A673 (cell line): ENCODE data around the gene NMUR1.

Experiments used
- CTCF ChIP-seq: fragments of 300-800, 200-600 bp; sonication (generic); conservative IDR thresholded peaks from 2 replicates; pipeline ENCODE4 v1.5.1; 2017; ENCODE audit warnings: low read depth, mild to moderate bottlenecking, antibody characterized with exemption, low read length, moderate library complexity, mixed read lengths
- EZH2 ChIP-seq: fragments of 200-600 bp; sonication (generic); IDR thresholded peaks from 2 replicates; pipeline ENCODE4 v1.6.1; 2017; ENCODE audit warnings: borderline replicate concordance, low read depth, mild to moderate bottlenecking, mixed read lengths, antibody characterized with exemption, low read length; ENCODE audit not compliant: poor library complexity, severe bottlenecking

- TF ChIP-seq EZH2 (no peak), CTCF (no peak)
Measured at GRCh38 chr2:231523451-231524285, 6.6 kb downstream of the NMUR1 start.
